ENCODE measurements around the gene ANKRD63. TPM values are rescaled to one million over a fixed set of nuclear protein-coding genes. Genes with fewer than 3 reads are reported as not detected.

ANKRD63 gene
- total and polyA plus RNA-seq, 8 donors: 0.37 TPM; not detected in 7

- H3K9me3 ChIP-seq: no peaks in the 10 kb centered on the region
- WGBS, 5 donors: 80 to 92% (median 82%) methylated on average over 2 to 7 of the region's 7 CpGs
- H3K4me1 ChIP-seq: peaks cover 29 to 57% (median 41%) of the 10 kb centered on the region in 4 donors
- no peak overlapping the region for H3K4me3 ChIP-seq
- peaks cover 4 to 50% (median 33%) of the 10 kb centered on the region in 3 donors for H3K27me3 ChIP-seq
- TF ChIP-seq EP300 (IDR thresholded peaks at IDR 0.05): no peak
- TF ChIP-seq CTCF (IDR thresholded peaks at IDR 0.05): no peak
- TF ChIP-seq POLR2AphosphoS5 (IDR thresholded peaks at IDR 0.05): no peak
- TF ChIP-seq POLR2A (IDR thresholded peaks at IDR 0.05): no peak
- no peak for DNase-seq
- peaks cover 0 to 31% (median 0%) of the 10 kb centered on the region in 4 donors for H3K36me3 ChIP-seq
- no peak overlapping the region for H3K27ac ChIP-seq
- intact Hi-C loops (cut with DNase I; ENCODE audit: low total_unique reads): no loop called here
Measured at GRCh38 chr15:40286794-40287193, 3.9 kb upstream of the ANKRD63 start.

- H3K36me3 ChIP-seq: peaks cover 0 to 26% (median 0%) of the 10 kb centered on the region in 4 donors
- peaks cover 29 to 57% (median 42%) of the 10 kb centered on the region in 4 donors for H3K4me1 ChIP-seq
- DNase-seq: no peak
- H3K4me3 ChIP-seq: no peak overlapping the region
- H3K27ac ChIP-seq: peak overlapping the region in 2 of 5 donors; percentile 9 to 43
- WGBS, 5 donors: 83 to 92% (median 88%) methylated on average over 6 to 7 of the region's 7 CpGs
- peaks cover 10 to 51% (median 34%) of the 10 kb centered on the region in 3 donors for H3K27me3 ChIP-seq
- no peaks in the 10 kb centered on the region for H3K9me3 ChIP-seq
- intact Hi-C loops (cut with DNase I; ENCODE audit: low total_unique reads): no loop called here
- TF ChIP-seq CTCF (IDR thresholded peaks at IDR 0.05) (no peak), POLR2AphosphoS5 (IDR thresholded peaks at IDR 0.05) (no peak), EP300 (IDR thresholded peaks at IDR 0.05) (no peak), POLR2A (IDR thresholded peaks at IDR 0.05) (no peak)
Measured at GRCh38 chr15:40286061-40286532, 3.2 kb upstream of the ANKRD63 start.

- WGBS, 5 donors: 17 to 55% (median 44%) methylated on average over 1 of the region's 1 CpG
- Histone ChIP-seq H3K4me3 (no peak overlapping the region), H3K27me3 (peaks cover 14 to 51% (median 39%) of the 10 kb centered on the region in 3 donors), H3K4me1 (peaks cover 24 to 54% (median 38%) of the 10 kb centered on the region in 4 donors), H3K27ac (peak overlapping the region in 2 of 5 donors; percentile 9 to 43), H3K36me3 (peaks cover 0 to 23% (median 0%) of the 10 kb centered on the region in 4 donors), H3K9me3 (no peaks in the 10 kb centered on the region)
- no peak for DNase-seq
- intact Hi-C loops (cut with DNase I; ENCODE audit: low total_unique reads): no loop called here
- TF ChIP-seq POLR2A (IDR thresholded peaks at IDR 0.05) (no peak), CTCF (IDR thresholded peaks at IDR 0.05) (no peak), POLR2AphosphoS5 (IDR thresholded peaks at IDR 0.05) (no peak), EP300 (IDR thresholded peaks at IDR 0.05) (no peak)
Measured at GRCh38 chr15:40285554-40286011, 2.7 kb upstream of the ANKRD63 start.

GRCh38 chr15:40285151-40285550 lies 2.3 kb upstream of the ANKRD63 start:
- TF ChIP-seq POLR2AphosphoS5 (IDR thresholded peaks at IDR 0.05) (peak in 1 of 3 donors; percentile 69), POLR2A (IDR thresholded peaks at IDR 0.05) (no peak)
- Histone ChIP-seq H3K36me3 (peaks cover 0 to 23% (median 0%) of the 10 kb centered on the region in 4 donors), H3K4me1 (peaks cover 22 to 54% (median 36%) of the 10 kb centered on the region in 4 donors), H3K27me3 (peaks cover 14 to 52% (median 40%) of the 10 kb centered on the region in 3 donors), H3K27ac (peak overlapping the region in 1 of 5 donors; percentile 43), H3K4me3 (no peak overlapping the region), H3K9me3 (no peaks in the 10 kb centered on the region)
- peak in 1 of 2 donors; percentile 73 for DNase-seq
- intact Hi-C loops (cut with DNase I; ENCODE audit: low total_unique reads): no loop called here
- 69 to 83% (median 80%) methylated on average over 4 of the region's 4 CpGs for WGBS, 5 donors
